Esophagus muscularis mucosa (tissue), 4 donors: ENCODE measurements around the gene ARFGAP1.

Experiments used
- CTCF ChIP-seq, 3 experiments: fragments of 200-600 bp in 2 of 3; fragments of 450-650 bp in 1 of 3; sonication (generic) in 2 of 3; IDR thresholded peaks; one replicate each; pipeline ENCODE4 v1.5.1; 2017 to 2019; ENCODE audit warnings: antibody characterized with exemption in 3 of 3, mild to moderate bottlenecking in 2 of 3, moderate library complexity in 1 of 3
- EP300 ChIP-seq: sonication (generic); formaldehyde crosslinking; IDR thresholded peaks from one replicate; pipeline ENCODE4 v1.6.1; 2017; ENCODE audit warnings: antibody characterized with exemption
- POLR2AphosphoS5 ChIP-seq, 2 donors: sonication (generic); formaldehyde crosslinking; IDR thresholded peaks; one replicate each; pipeline ENCODE4 v1.6.1; 2017; ENCODE audit warnings: antibody characterized with exemption in 2 of 2

GRCh38 chr20:63333241-63333836, 60.7 kb downstream of the ARFGAP1 start:
- TF ChIP-seq CTCF (IDR thresholded peaks at IDR 0.05) = no peak
- no peak for TF ChIP-seq EP300
- TF ChIP-seq POLR2AphosphoS5 (IDR thresholded peaks at IDR 0.05) = no peak
